Right atrium auricular region (tissue), 2 donors: Measurements from ENCODE around the gene MSRB2. TPM values are rescaled to one million over a fixed set of nuclear protein-coding genes. Genes with fewer than 3 reads are reported as not detected.

Experiments
- DNase-seq: peaks from one replicate; pipeline ENCODE4 v3.0.0-alpha.2; 2019; ENCODE audit warnings: low spot score
- H3K27ac ChIP-seq, 2 donors: fragments of 200-600 bp; sonication (generic); 1 replicate in 1 of 2; 2 replicates in 1 of 2; pipeline ENCODE4 v1.5.1; 2016 to 2019
- H3K27me3 ChIP-seq, 2 donors: fragments of 200-600 bp; sonication (generic); one replicate each; pipeline versions ENCODE4 v1.5.1 to v1.6.0; 2017 to 2019
- H3K36me3 ChIP-seq: fragments of 200-600 bp; sonication (generic); one replicate; pipeline ENCODE4 v1.5.1; 2016
- H3K4me1 ChIP-seq, 2 donors: fragments of 200-600 bp; sonication (generic); one replicate each; pipeline versions ENCODE4 v1.5.1 to v1.6.0; 2017 to 2019
- H3K4me3 ChIP-seq, 2 donors: fragments of 200-600 bp; sonication (generic); 1 replicate in 1 of 2; 2 replicates in 1 of 2; pipeline ENCODE4 v1.5.1; 2017 to 2019; ENCODE audit warnings: mild to moderate bottlenecking in 1 of 2, moderate library complexity in 1 of 2
- H3K9me3 ChIP-seq, 2 donors: fragments of 200-600 bp; sonication (generic); one replicate each; pipeline ENCODE4 v1.5.1; 2019
- CTCF ChIP-seq, 2 donors: fragments of 200-600 bp; sonication (generic); IDR thresholded peaks; one replicate each; pipeline ENCODE4 v1.5.1; 2019; ENCODE audit warnings: antibody characterized with exemption in 2 of 2
- total RNA-seq, 2 donors: library from RNA; depleted of rRNA; stranded (reverse); fragments of >200 nt; gene quantifications; one replicate each; pipeline ENCODE4 v1.1.0, GENCODE V29; 2016

The MSRB2 gene
- total RNA-seq, 2 donors from 2014 or later: 68.6 to 71.0 TPM

DNA sequence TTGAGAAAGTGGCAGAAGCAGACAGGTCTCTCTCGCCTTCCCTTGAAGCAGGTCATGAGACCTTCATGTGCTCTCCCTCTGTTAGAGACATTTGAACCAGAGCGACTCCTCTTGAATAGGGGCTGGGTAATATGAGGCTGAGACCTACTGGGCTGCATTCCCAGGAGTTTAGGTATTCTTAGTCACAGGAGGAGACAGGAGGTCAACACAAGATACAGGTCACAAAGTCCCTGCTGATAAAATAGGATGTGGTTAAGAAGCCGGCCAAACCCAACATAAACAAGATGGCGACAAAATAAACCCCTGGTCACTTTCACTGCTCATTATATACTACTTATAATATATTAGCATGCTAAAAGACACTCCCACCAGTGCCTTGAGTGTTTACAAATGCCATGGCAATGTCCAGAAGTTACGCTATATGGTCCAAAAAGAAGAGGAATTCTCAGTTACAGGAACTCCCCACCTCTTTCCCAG is 43.5 kb upstream of the MSRB2 start:
- Histone ChIP-seq H3K9me3 (no peaks in the 10 kb centered on the region), H3K27ac (no peak overlapping the region), H3K4me1 (peaks cover 0 to 8% of the 10 kb centered on the region in 2 donors), H3K4me3 (no peak overlapping the region), H3K27me3 (no peaks in the 10 kb centered on the region), H3K36me3 (no peaks in the 10 kb centered on the region)
- DNase-seq: no peak
- TF ChIP-seq CTCF (IDR thresholded peaks at IDR 0.05): no peak

DNA sequence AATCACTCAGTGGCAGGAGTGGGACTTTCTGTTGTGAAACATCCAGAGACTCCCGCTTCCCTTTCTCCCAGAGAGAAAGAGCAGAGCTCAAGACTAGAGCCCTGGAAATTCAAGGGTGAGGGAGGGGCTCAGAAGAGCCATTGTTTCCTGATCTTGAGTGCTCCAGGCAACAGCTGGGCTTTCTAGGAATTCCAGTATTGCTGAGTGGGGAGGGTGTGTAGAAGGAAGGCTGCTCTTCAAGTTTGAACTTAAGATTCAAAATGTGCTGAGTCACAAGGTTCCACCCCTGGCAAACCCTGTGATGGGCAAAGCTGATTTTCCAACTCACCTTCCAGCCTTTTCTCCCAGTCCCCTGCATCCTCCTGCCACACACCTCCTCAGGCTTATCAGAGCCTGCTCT is 42.3 kb upstream of the MSRB2 start:
- Histone ChIP-seq H3K27ac (no peak overlapping the region), H3K4me1 (peaks cover 0 to 2% of the 10 kb centered on the region in 2 donors), H3K4me3 (no peak overlapping the region), H3K9me3 (no peaks in the 10 kb centered on the region), H3K36me3 (no peaks in the 10 kb centered on the region), H3K27me3 (no peaks in the 10 kb centered on the region)
- TF ChIP-seq CTCF (IDR thresholded peaks at IDR 0.05): no peak
- no peak for DNase-seq

GRCh38 chr10:23055424-23056185 is 39.8 kb upstream of the MSRB2 start:
- H3K36me3 ChIP-seq: no peaks in the 10 kb centered on the region
- no peak overlapping the region for H3K27ac ChIP-seq
- peaks cover 0 to 9% of the 10 kb centered on the region in 2 donors for H3K9me3 ChIP-seq

DNA sequence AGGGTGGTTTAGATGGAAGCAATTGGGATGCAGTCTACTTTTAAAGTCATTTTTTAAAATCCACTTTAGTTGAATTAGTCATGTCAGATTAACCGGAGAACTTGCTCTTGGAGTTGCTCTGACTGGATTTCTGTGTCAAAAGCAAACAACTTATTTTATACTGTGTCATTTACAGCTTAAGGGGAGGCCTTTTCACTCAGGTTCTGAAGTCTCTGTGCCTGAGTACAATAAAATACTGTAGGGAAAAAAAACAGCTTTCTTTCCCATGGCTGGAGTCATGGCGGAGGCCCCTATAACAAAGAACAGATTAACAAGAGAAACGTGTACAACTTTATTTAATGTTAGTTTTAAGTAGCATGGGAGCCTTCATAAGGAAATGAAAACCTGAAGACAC is 39.2 kb upstream of the MSRB2 start:
- H3K9me3 ChIP-seq: peaks cover 0 to 9% of the 10 kb centered on the region in 2 donors
- no peak for DNase-seq

More at GRCh38 chr10:23055424-23056185, 39.8 kb upstream of the MSRB2 start:
- Histone ChIP-seq H3K4me1 (no peaks in the 10 kb centered on the region), H3K27me3 (no peaks in the 10 kb centered on the region), H3K4me3 (no peak overlapping the region)
- TF ChIP-seq CTCF (IDR thresholded peaks at IDR 0.05): no peak
- no peak for DNase-seq

GRCh38 chr10:23058366-23058765 is 37.0 kb upstream of the MSRB2 start:
- Histone ChIP-seq H3K4me1 (peaks cover 0 to 5% of the 10 kb centered on the region in 2 donors), H3K9me3 (peaks cover 0 to 9% of the 10 kb centered on the region in 2 donors), H3K27me3 (no peaks in the 10 kb centered on the region), H3K4me3 (no peak overlapping the region), H3K27ac (no peak overlapping the region), H3K36me3 (no peaks in the 10 kb centered on the region)
- no peak for DNase-seq
- no peak for TF ChIP-seq CTCF (IDR thresholded peaks at IDR 0.05)

More for the DNA sequence above, 39.2 kb upstream of the MSRB2 start:
- Histone ChIP-seq H3K27me3 (no peaks in the 10 kb centered on the region), H3K4me1 (no peaks in the 10 kb centered on the region), H3K27ac (no peak overlapping the region), H3K36me3 (no peaks in the 10 kb centered on the region), H3K4me3 (no peak overlapping the region)
- TF ChIP-seq CTCF (IDR thresholded peaks at IDR 0.05): no peak
